OCI-LY7 (cell line): ENCODE results near the gene AEN. TPM values are rescaled to one million over a fixed set of nuclear protein-coding genes. Genes with fewer than 3 reads are reported as not detected.

Source experiments
- BruUV-seq: library from RNA; stranded (reverse); fragments of 400-500 nt; replicated peaks from 2 replicates; lab custom pipeline; 2021; lab: Mats Ljungman, UMichigan
- CTCF ChIA-PET: fragments of 300-600 bp; sonication (Branson Sonifier 250); formaldehyde crosslinking; loops from one replicate; lab custom pipeline; 2022; ENCODE audit warnings: antibody characterized with exemption; ENCODE audit not compliant: unreplicated experiment; lab: Charles Lee
- POLR2A ChIA-PET: fragments of 300-600 bp; sonication (Branson Sonifier 250); formaldehyde crosslinking; loops from one replicate; lab custom pipeline; 2022; ENCODE audit warnings: antibody characterized with exemption; lab: Charles Lee
- DNase-seq: peaks from one replicate; pipeline ENCODE4 v3.0.0-alpha.2; 2015; ENCODE audit warnings: low spot score
- H2AFZ ChIP-seq: fragments of 200-600 bp; sonication (generic), shearing (Covaris generic); 2 replicates; pipeline ENCODE4 v1.6.1; 2014; ENCODE audit warnings: mild to moderate bottlenecking, antibody characterized with exemption, low read length, moderate library complexity
- H3K27ac ChIP-seq: fragments of 200-600 bp; sonication (generic); 2 replicates; pipeline ENCODE4 v1.5.1; 2014; ENCODE audit warnings: mixed run types, low read depth, mild to moderate bottlenecking, moderate library complexity, low read length, inconsistent platforms; ENCODE audit not compliant: poor library complexity, severe bottlenecking
- H3K36me3 ChIP-seq: fragments of 200-600 bp; sonication (generic); 2 replicates; pipeline ENCODE4 v1.6.1; 2014; ENCODE audit warnings: mild to moderate bottlenecking, antibody characterized with exemption, low read length, moderate library complexity, mixed read lengths; ENCODE audit not compliant: insufficient read depth
- H3K4me1 ChIP-seq: fragments of 200-600 bp; sonication (generic); 2 replicates; pipeline ENCODE4 v1.5.1; 2014; ENCODE audit warnings: mild to moderate bottlenecking, low read length; ENCODE audit not compliant: insufficient read depth, poor library complexity, severe bottlenecking
- H3K4me2 ChIP-seq: fragments of 200-600 bp; sonication (generic); 2 replicates; pipeline ENCODE4 v1.6.1; 2014; ENCODE audit warnings: mild to moderate bottlenecking, low read length
- H3K4me3 ChIP-seq: fragments of 200-600 bp; sonication (generic); 2 replicates; pipeline ENCODE4 v1.5.1; 2014; ENCODE audit warnings: mild to moderate bottlenecking, low read depth, low read length; ENCODE audit not compliant: poor library complexity, severe bottlenecking
- H3K79me2 ChIP-seq: fragments of 200-600 bp; sonication (generic); 2 replicates; pipeline ENCODE4 v1.6.1; 2016; ENCODE audit warnings: low read depth, mild to moderate bottlenecking, low read length, moderate library complexity, mixed read lengths; ENCODE audit not compliant: insufficient read depth
- H3K9me2 ChIP-seq: fragments of 200-600 bp; sonication (generic); 2 replicates; pipeline ENCODE4 v1.6.1; 2016; ENCODE audit warnings: mild to moderate bottlenecking, low read length, mixed read lengths; ENCODE audit not compliant: insufficient read depth
- H3K9me3 ChIP-seq: fragments of 200-600 bp; sonication (generic); 2 replicates; pipeline ENCODE4 v1.6.1; 2014; ENCODE audit warnings: mild to moderate bottlenecking, mixed run types, low read length, mixed read lengths
- H4K20me1 ChIP-seq: fragments of 200-600 bp; sonication (generic); 2 replicates; pipeline ENCODE4 v1.6.1; 2014; ENCODE audit warnings: mild to moderate bottlenecking, antibody characterized with exemption, low read length, moderate library complexity, mixed read lengths; ENCODE audit not compliant: insufficient read depth
- CTCF ChIP-seq: fragments of 200-600 bp; sonication (generic); conservative IDR thresholded peaks from 2 replicates; pipeline ENCODE4 v1.5.1; 2014; ENCODE audit warnings: mild to moderate bottlenecking, antibody characterized with exemption, low read length, moderate library complexity, mixed read lengths
- EZH2phosphoT487 ChIP-seq: fragments of 200-600 bp; sonication (generic); IDR thresholded peaks from 2 replicates; pipeline ENCODE4 v1.6.1; 2018; ENCODE audit warnings: low read depth, borderline replicate concordance, mild to moderate bottlenecking, mixed run types, antibody characterized with exemption, low read length, moderate library complexity, mixed read lengths
- intact Hi-C: fragments of 100-400 bp; cut with micrococcal nuclease; formaldehyde crosslinking; loops from one replicate; pipeline ENCODE4 v1.10.0; 2022; ENCODE audit not compliant: unreplicated experiment
- total RNA-seq, 2 experiments: library from RNA; depleted of rRNA in 1 of 2; stranded (reverse); fragments of >200 nt in 1 of 2; shearing (Covaris generic) in 1 of 2; gene quantifications; 2 replicates each; pipeline ENCODE4 v1.2.3, GENCODE V29; 2014 to 2022

Gene AEN
- total RNA-seq, 2 experiments from 2014 or later, result 43.1 to 66.6 TPM

GRCh38 chr15:88617031-88617722, 4.0 kb upstream of the AEN start:
- Histone ChIP-seq H3K9me2 (no peaks in the 10 kb centered on the region), H3K4me2 (no peak overlapping the region), H3K36me3 (peaks cover 7% of the 10 kb centered on the region; the same call in 1 of the 2 replicates), H3K4me1 (peaks cover 12% of the 10 kb centered on the region), H3K4me3 (no peak overlapping the region), H4K20me1 (peaks cover 3% of the 10 kb centered on the region; the same call in 1 of the 2 replicates), H2AFZ (no peak overlapping the region), H3K79me2 (peaks cover 11% of the 10 kb centered on the region), H3K9me3 (no peaks in the 10 kb centered on the region), H3K27ac (no peak overlapping the region)
- intact Hi-C loops, result no loop called here
- DNase-seq, result no peak
- POLR2A ChIA-PET, result no interaction called here
- BruUV-seq, result no TSS peak
- CTCF ChIA-PET, result no interaction called here
- TF ChIP-seq CTCF (no peak), EZH2phosphoT487 (no peak)

- Histone ChIP-seq H4K20me1 (peaks cover 9% of the 10 kb centered on the region), H3K9me3 (no peaks in the 10 kb centered on the region), H3K4me2 (no peak overlapping the region), H3K36me3 (peaks cover 9% of the 10 kb centered on the region; the same call in 1 of the 2 replicates), H3K4me1 (peaks cover 14% of the 10 kb centered on the region), H3K4me3 (no peak overlapping the region), H2AFZ (no peak overlapping the region), H3K9me2 (no peaks in the 10 kb centered on the region), H3K27ac (no peak overlapping the region), H3K79me2 (peaks cover 17% of the 10 kb centered on the region)
- POLR2A ChIA-PET, result no interaction called here
- BruUV-seq, result no TSS peak
- intact Hi-C loops, result no loop called here
- no peak for DNase-seq
- TF ChIP-seq EZH2phosphoT487 (no peak), CTCF (no peak)
- CTCF ChIA-PET, result no interaction called here
These were observed 3.4 kb upstream of the AEN start for GRCh38 chr15:88617790-88618189.

GRCh38 chr15:88618686-88619085, 2.5 kb upstream of the AEN start:
- intact Hi-C loops, result no loop called here
- H3K4me2 ChIP-seq, result no peak overlapping the region
- H3K9me2 ChIP-seq, result no peaks in the 10 kb centered on the region
- no peak overlapping the region for H3K27ac ChIP-seq
- ChIA-PET CTCF (interaction anchor here (0.5 kb wide), 1 partner anchor 17 kb away, joined by 3 read pairs; no protein-coding TSS in a partner anchor), POLR2A (interaction anchor here (1.4 kb wide), 1 partner anchor 14 kb away, joined by 5 read pairs; no protein-coding TSS in a partner anchor)
- BruUV-seq, result no TSS peak
- peaks cover 26% of the 10 kb centered on the region for H3K79me2 ChIP-seq
- no peak overlapping the region for H2AFZ ChIP-seq
- TF ChIP-seq CTCF (no peak), EZH2phosphoT487 (no peak)
- peaks cover 18% of the 10 kb centered on the region for H4K20me1 ChIP-seq
- peaks cover 23% of the 10 kb centered on the region for H3K4me1 ChIP-seq
- no peak for DNase-seq
- no peak overlapping the region for H3K4me3 ChIP-seq
- H3K9me3 ChIP-seq, result no peaks in the 10 kb centered on the region
- H3K36me3 ChIP-seq, result peaks cover 16% of the 10 kb centered on the region
